ENCODE measurements around the gene PNPLA1.

DNA sequence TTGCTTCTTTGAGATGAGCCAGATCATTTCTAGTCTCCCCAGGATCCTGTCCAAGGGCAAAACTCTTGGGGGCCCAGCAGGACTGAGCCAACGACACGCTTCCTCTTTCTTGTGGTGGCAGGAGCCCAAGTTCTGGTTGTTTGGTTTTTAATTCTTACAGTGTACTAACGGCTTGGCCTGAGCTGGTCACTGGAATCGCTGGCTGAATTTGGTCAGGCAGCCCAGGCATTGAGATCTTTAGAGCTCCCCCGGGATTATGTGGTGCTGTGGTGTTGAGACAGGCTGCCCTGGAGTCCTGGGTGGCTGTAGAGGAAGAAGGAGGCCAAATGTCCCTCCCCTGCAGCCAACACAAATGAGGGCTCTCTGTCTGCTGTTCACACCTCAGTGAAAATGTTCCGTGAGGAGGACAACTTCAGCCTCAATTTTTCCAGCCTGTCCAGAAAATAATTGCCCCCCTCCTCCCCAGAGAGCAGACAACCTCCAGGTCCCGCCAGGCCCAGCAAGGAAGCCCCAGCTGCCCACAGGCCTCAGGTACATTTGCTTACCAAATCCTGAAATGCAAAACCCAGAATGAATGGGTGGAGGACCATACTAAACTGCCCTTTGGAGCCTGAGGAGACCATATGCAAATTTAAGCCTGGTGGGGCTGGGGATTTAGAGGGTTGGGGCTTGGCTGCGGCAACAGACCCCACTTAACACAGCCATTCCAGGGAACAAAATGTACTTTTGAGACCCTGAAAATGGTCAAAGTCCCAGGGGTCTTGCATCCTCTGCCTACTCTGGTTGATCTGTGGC is 43.2 kb downstream of the PNPLA1 start:
- TF ChIP-seq, protein P1, sequence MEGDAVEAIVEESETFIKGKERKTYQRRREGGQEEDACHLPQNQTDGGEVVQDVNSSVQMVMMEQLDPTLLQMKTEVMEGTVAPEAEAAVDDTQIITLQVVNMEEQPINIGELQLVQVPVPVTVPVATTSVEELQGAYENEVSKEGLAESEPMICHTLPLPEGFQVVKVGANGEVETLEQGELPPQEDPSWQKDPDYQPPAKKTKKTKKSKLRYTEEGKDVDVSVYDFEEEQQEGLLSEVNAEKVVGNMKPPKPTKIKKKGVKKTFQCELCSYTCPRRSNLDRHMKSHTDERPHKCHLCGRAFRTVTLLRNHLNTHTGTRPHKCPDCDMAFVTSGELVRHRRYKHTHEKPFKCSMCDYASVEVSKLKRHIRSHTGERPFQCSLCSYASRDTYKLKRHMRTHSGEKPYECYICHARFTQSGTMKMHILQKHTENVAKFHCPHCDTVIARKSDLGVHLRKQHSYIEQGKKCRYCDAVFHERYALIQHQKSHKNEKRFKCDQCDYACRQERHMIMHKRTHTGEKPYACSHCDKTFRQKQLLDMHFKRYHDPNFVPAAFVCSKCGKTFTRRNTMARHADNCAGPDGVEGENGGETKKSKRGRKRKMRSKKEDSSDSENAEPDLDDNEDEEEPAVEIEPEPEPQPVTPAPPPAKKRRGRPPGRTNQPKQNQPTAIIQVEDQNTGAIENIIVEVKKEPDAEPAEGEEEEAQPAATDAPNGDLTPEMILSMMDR (IDR thresholded peaks at IDR 0.05 in 2 of 3, conservative IDR thresholded peaks at IDR 0.05 in 1 of 3; ENCODE audit: control insufficient read depth in 2 of 3, extremely low read depth in 1 of 3, insufficient read depth in 1 of 3, low read depth in 3 of 3, low read length in 3 of 3) = no peak
- TF ChIP-seq ZZZ3 (IDR thresholded peaks at IDR 0.05; ENCODE audit: control insufficient read depth, insufficient read length, low read depth) (no peak), SMC3 (IDR thresholded peaks at IDR 0.05; ENCODE audit: borderline replicate concordance, low read length) (no peak)
- TF ChIP-seq, protein P2, sequence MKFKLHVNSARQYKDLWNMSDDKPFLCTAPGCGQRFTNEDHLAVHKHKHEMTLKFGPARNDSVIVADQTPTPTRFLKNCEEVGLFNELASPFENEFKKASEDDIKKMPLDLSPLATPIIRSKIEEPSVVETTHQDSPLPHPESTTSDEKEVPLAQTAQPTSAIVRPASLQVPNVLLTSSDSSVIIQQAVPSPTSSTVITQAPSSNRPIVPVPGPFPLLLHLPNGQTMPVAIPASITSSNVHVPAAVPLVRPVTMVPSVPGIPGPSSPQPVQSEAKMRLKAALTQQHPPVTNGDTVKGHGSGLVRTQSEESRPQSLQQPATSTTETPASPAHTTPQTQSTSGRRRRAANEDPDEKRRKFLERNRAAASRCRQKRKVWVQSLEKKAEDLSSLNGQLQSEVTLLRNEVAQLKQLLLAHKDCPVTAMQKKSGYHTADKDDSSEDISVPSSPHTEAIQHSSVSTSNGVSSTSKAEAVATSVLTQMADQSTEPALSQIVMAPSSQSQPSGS (IDR thresholded peaks at IDR 0.05; ENCODE audit: low read length) = no peak
